ENCODE data around the gene MACROD2.
"Not testable (repeated sequence)": the region's sequence is repeated elsewhere in the genome, so short reads cannot be mapped to it uniquely, and the experiment has no call there.

The MACROD2 gene

DNA sequence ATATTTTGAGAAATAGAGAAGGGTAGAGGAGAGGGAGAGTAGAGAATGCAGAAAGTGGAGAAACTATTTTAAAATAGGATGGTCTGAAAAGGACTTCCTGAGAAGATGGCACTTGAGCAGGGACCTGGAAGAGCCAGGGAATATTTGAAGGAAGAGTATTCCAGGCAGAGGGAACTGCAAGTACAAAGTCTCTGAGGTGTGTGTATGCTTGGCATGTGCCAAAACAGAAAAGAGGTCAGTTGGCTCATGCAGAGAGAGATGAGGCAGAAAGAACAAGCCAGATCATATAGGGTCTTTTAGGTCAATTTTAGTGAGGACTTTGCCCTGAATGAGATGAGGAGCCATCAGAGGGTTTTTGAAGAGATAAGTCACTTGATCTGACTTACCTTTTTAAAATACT, 196.2 kb downstream of the MACROD2 start:
- DNase-seq (ENCODE audit: low read depth in 2 of 2) = no peak

DNA sequence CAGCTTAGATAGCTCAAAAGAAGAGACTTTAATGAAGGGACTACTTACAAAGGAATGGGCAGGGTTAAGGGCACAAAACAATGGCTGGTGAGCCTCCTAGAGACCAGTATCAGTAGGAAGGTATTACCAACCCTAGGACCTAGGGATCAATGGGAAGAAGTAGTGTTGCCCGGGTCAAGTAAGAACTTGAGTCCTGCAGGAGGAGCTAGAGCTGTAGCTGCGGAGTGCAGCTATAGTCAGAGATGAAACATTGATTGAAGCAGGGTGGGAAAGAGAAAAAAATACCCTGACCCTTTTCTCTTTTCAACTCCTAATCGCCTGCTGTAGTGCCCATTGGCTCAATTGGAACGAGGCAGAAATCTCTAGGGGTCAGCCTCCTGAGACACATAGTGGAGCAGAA, 198.1 kb downstream of the MACROD2 start:
- DNase-seq (ENCODE audit: low read depth in 2 of 2) = no peak

DNA sequence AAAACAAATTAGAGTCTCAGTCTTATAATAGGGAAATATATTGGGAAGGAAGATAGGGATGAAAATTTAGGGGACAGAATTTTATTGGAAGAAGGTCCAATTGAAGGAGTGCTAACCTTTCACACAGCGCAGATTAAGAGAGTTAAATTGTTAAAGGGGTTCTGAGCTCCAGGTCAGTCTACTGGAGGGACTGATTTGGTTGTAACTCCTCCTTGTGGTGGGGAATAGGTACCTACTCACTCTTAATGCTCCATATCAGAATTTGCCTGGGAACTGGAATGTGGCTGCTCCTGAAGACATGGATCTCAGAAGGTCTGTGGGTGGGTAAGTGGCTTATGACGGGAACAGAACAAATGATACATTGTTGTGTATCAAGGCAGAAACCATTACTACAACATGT, 198.6 kb downstream of the MACROD2 start:
- no peak for DNase-seq (ENCODE audit: low read depth in 2 of 2)

GRCh38 chr20:14197097-14197496, 201.8 kb downstream of the MACROD2 start:
- no peak for DNase-seq (ENCODE audit: low read depth in 2 of 2)

- no peak for DNase-seq (ENCODE audit: low read depth in 2 of 2)
Measured at GRCh38 chr20:14198416-14198815, 203.1 kb downstream of the MACROD2 start.

DNA sequence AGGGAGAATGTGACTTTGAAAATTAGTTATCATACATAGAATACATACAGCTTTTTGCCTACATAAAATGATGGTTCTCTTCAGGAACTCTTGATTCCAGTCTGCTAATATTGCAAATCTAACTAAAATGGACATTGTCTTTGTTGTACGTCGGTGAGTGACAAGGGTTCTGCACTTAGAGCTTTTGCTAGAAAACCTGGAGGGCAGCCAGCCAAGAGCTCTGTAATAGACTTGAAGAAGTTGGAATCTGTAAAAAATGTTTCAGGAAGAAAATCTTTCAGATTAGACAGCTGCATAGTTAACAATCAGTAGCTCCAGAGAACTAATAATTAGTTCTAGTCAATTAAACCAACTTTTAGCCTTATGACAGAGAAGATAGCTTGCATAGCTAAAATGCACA, 203.8 kb downstream of the MACROD2 start:
- no peak for DNase-seq (ENCODE audit: low read depth in 2 of 2)

DNA sequence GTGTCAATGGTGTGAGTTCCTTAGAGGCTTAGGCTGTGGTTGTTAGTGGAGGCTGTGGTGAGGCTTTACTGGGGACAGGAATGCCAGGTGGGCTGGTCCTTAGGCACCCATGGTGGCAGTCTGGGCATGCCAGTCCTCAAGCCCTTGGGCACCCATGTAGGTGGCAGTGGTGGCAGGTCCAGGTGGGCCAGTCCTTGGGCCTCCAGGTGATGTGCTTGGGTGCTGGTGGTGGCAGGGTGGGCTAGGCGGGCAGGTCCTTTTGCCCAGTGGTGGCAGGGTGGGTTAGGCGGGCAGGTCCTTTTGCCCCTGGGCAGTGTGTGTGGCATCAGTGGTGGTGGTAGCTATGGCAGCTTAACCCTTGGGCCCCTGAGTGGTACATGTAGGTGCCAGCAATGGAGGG, 208.3 kb downstream of the MACROD2 start:
- no peak for DNase-seq (ENCODE audit: low read depth in 2 of 2)

DNA sequence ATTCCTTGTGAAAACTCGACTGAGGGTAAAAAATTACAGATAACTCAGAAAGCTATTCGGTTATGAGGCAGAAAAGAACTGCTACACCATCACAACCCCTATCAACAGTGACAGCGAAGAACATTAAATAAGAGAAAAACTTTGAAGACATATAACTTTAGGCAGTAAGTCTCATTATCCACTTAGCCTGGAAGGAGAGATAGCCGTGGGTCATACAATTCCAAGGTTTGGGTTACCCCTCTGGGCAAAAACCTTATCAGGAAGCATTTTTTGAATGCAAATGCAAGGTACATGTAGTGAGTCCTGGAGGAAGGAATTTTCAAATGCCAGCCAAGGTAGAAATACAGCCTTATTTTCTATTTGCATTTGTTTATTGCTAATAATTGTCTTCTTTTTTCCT, 212.3 kb downstream of the MACROD2 start:
- no peak for DNase-seq (ENCODE audit: low read depth in 2 of 2)

- no peak for DNase-seq (ENCODE audit: low read depth in 2 of 2)
Measured at GRCh38 chr20:14208956-14209355, 213.6 kb downstream of the MACROD2 start.

- DNase-seq (ENCODE audit: low read depth in 2 of 2) = no peak
Measured at GRCh38 chr20:14210146-14210545, 214.8 kb downstream of the MACROD2 start.

DNA sequence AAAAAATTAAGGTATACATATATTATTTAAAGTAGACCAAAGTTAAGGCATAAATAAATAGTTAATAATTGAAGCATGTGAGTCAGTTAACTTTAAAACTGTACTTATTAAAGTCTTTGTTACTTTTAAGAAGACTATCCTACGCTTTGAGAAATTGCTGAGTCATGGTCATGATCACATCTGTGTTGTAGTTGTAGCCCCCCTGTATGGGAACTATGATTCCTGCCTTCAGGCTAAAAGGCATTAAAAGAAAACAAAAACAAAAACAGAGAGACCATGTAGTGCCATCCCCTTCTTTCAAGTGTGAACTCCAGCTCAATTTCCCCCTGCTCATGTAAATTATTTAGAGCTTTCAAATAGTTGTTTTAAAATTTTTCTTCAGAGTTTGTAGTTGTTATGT, 218.7 kb downstream of the MACROD2 start:
- no peak for DNase-seq (ENCODE audit: low read depth in 2 of 2)

GRCh38 chr20:14215880-14216279, 220.6 kb downstream of the MACROD2 start:
- DNase-seq (ENCODE audit: low read depth in 2 of 2) = not testable (repeated sequence)

DNA sequence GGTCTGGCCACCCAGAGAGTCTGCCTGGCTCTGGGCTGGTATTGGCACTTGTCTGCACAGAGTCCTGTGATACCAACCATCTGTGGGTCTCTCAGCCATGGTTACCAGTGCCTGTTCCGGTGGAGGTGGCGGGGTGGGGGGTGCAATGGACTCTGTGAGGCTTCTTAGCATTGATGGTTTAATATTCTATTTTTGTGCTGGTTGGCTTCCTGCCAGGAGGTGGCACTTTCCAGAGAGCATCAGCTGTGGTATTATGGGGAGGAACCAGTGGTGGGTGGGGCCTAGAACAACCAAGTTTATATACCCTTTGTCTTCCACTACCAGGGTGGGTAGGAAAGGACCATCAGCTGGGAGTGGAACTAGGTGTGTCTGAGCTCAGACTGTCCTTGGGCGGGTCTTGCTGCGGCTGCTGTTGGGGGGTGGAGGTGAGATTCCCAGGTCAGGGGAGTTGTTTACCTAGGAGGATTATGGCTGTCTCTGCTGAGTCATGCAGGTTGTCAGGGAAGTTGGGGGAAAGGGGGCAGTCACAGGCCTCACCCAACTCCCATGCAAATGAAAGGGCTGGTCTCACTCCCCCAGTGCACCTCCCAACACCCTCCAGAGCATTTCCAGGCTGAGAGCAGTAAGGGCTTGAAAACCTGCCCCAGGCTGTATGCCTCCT, 224.6 kb downstream of the MACROD2 start:
- no peak for DNase-seq (ENCODE audit: low read depth in 2 of 2)

DNA sequence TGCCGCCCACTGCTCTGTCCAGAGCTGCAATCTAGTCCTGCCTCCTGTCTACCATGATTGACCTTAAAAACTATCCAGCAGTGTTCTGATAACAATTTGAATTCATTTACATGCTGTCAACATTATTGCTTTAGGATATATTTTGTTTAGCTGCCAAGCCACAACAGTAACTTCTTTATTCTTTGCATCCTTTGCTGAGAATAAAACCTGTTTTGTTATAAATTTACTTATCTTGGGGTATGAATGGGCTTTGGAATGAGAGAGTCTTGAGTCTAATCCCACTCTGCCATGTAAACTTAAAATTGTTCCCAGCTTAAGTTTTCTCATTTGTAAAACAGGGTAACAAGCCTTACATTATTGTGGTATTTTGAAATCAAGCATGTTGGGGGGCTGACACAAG, 225.7 kb downstream of the MACROD2 start:
- DNase-seq (ENCODE audit: low read depth in 2 of 2) = no peak

DNA sequence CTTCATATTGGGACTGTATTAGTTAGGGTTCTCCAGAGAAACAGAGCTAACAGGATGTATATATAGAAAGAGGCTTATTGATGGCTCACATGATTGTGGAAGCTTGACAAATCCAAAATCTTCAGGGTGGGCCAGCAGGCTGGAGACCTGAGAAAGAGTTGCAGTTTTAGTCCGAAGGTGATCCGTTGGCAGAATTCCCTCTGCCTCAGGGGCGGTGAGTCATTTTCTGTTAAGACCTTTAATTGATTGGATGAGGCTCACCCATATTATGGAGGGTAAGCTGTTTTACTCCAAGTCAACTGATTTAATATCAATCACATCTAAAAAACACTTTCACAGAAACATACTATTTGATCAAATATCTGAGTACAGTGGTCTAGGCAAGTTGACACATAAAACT, 228.5 kb downstream of the MACROD2 start:
- no peak for DNase-seq (ENCODE audit: low read depth in 2 of 2)

DNA sequence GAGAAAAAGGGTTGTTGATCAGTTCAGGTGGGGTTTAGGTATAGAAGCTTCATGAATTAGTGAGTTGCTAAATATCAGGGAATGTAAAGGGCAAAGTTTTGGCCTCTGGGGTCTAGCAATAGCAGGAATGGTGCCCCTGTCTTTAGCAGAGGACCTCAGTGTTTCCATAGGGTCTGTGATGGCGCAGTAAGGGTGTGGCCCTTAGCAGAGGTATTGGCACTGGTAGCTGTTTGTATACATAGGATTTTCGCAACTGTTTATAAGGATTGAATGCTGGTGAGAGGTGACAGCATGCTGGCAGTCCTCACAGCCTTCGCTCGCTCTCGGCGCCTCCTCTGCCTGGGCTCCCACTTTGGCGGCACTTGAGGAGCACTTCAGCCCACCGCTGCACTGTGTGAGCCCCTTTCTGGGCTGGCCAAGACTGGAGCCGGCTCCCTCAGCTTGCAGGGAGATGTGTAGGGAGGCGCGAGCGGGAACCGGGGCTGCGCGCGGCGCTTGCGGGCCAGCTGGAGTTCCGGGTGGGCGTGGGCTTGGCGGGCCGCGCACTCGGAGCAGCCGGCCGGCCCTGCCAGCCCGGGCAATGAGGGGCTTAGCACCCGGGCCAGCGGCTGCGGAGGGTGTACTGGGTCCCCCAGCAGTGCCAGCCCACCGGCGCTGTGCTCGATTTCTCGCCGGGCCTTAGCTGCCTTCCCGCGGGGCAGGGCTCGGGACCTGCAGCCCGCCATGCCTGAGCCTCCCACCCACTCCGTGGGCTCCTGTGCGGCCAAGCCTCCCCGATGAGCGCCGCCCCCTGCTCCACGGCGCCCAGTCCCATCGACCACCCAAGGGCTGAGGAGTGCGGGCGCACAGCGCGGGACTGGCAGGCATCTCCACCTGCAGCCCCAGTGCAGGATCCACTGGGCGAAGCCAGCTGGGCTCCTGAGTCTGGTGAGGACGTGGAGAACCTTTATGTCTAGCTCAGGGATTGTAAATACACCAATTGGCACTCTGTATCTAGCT, 231.0 kb downstream of the MACROD2 start:
- not testable (repeated sequence) for DNase-seq (ENCODE audit: low read depth in 2 of 2)

- DNase-seq (ENCODE audit: low read depth in 2 of 2) = no peak
Measured at GRCh38 chr20:14232650-14233049, 237.3 kb downstream of the MACROD2 start.

GRCh38 chr20:14234666-14235295, 239.5 kb downstream of the MACROD2 start:
- DNase-seq (ENCODE audit: low read depth in 2 of 2) = no peak

- DNase-seq (ENCODE audit: low read depth in 2 of 2) = no peak
Measured at GRCh38 chr20:14235355-14235754, 240.0 kb downstream of the MACROD2 start.

DNA sequence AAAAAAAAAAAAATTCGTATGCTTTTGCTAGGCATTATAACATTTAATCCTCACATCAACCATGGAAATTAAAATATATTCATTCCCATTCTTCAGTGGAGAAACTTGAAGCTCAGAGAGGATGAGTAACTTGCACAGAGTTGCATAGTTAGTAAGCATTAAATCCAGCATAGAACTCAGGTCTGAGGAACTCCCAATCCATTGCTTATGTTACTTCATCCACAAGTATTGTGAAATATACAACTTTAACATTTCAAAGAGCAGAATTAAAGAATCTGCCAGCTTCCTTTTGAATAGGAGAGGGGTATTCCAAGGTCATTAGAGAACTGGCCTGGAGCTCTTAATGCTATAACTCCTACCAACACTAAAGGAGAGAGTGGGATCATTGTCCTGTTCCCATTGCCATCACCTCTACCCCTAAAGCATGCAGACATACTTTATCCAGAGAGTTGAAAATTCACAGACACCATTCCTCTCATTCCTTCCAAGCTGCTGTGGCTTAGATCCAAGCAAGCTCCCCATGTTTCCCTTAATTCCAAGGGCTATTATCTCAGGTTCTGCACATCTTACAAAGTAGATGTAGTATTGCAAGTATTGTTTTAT, 250.2 kb downstream of the MACROD2 start:
- DNase-seq (ENCODE audit: low read depth in 2 of 2) = no peak

GRCh38 chr20:14259689-14260088, 264.4 kb downstream of the MACROD2 start:
- no peak for DNase-seq (ENCODE audit: low read depth in 2 of 2)

- DNase-seq (ENCODE audit: low read depth in 2 of 2) = no peak
Measured at GRCh38 chr20:14260367-14260766, 265.1 kb downstream of the MACROD2 start.

Data from stimulated activated CD8-positive, alpha-beta memory T cell treated with anti-CD3 and anti-CD28 coated beads, Interleukin-15, amount 100 ng/mL, for 48 hours (primary cell).